CD8-positive, alpha-beta memory T cell (primary cell): ENCODE measurements around the gene LDB3. TPM values are rescaled to one million over a fixed set of nuclear protein-coding genes. Genes with fewer than 3 reads are reported as not detected.

Experiments used
- CTCF ChIA-PET: fragments of 350-600 bp; sonication (Branson Sonifier 250); formaldehyde crosslinking; loops from one replicate; lab custom pipeline; 2021; ENCODE audit warnings: antibody characterized with exemption; lab: Charles Lee
- POLR2A ChIA-PET: fragments of 350-600 bp; sonication (Branson Sonifier 250); formaldehyde crosslinking; loops from one replicate; lab custom pipeline; 2021; ENCODE audit warnings: antibody characterized with exemption; lab: Charles Lee
- DNase-seq, 5 donors: peaks; one replicate each; pipeline versions ENCODE4 v3.0.0 to v3.0.0-alpha.2; 2020 to 2022; ENCODE audit warnings: mixed read lengths in 1 of 5
- H3K27ac ChIP-seq: one replicate; pipeline ENCODE4 v1.7.0; 2013; ENCODE audit warnings: low read depth, mild to moderate bottlenecking, low read length, moderate library complexity
- H3K27me3 ChIP-seq: 2 replicates; pipeline ENCODE4 v1.7.0; 2013; ENCODE audit warnings: low read length, mild to moderate bottlenecking; ENCODE audit not compliant: insufficient read depth, poor library complexity, severe bottlenecking
- H3K36me3 ChIP-seq: 2 replicates; pipeline ENCODE4 v1.7.0; 2013; ENCODE audit warnings: mild to moderate bottlenecking, low read length, moderate library complexity; ENCODE audit not compliant: insufficient read depth
- H3K4me1 ChIP-seq: 2 replicates; pipeline ENCODE4 v1.7.0; 2013; ENCODE audit warnings: mild to moderate bottlenecking, low read length, moderate library complexity; ENCODE audit not compliant: insufficient read depth
- H3K4me3 ChIP-seq: 2 replicates; pipeline ENCODE4 v1.7.0; 2013; ENCODE audit warnings: mild to moderate bottlenecking, low read length
- H3K9me3 ChIP-seq: 2 replicates; pipeline ENCODE4 v1.7.0; 2013; ENCODE audit warnings: mild to moderate bottlenecking, low read length
- H3K27ac Mint-ChIP-seq, 8 donors: one replicate each; pipeline ENCODE4 v1.8.0; 2020 to 2021; ENCODE audit warnings: mixed read lengths in 8 of 8, mild to moderate bottlenecking in 6 of 8, inconsistent platforms in 3 of 8, moderate library complexity in 3 of 8
- H3K27me3 Mint-ChIP-seq, 2 donors: one replicate each; pipeline ENCODE4 v1.8.0; 2020 to 2021; ENCODE audit warnings: mixed read lengths in 2 of 2, mild to moderate bottlenecking in 1 of 2, moderate library complexity in 1 of 2
- H3K36me3 Mint-ChIP-seq, 3 donors: one replicate each; pipeline ENCODE4 v1.8.0; 2020 to 2021; ENCODE audit warnings: mixed read lengths in 3 of 3, inconsistent platforms in 1 of 3, mild to moderate bottlenecking in 1 of 3
- H3K4me1 Mint-ChIP-seq, 3 donors: one replicate each; pipeline ENCODE4 v1.8.0; 2020 to 2021; ENCODE audit warnings: mixed read lengths in 3 of 3, inconsistent platforms in 1 of 3, mild to moderate bottlenecking in 1 of 3
- H3K4me3 Mint-ChIP-seq, 7 donors: one replicate each; pipeline ENCODE4 v1.8.0; 2020 to 2021; ENCODE audit warnings: mixed read lengths in 7 of 7, mild to moderate bottlenecking in 6 of 7, moderate library complexity in 4 of 7, inconsistent platforms in 2 of 7
- H3K9me3 Mint-ChIP-seq, 5 donors: one replicate each; pipeline ENCODE4 v1.8.0; 2020 to 2022; ENCODE audit warnings: mixed read lengths in 5 of 5, mild to moderate bottlenecking in 3 of 5, moderate library complexity in 2 of 5, inconsistent platforms in 1 of 5
- polyA plus RNA-seq: library from polyadenylated mRNA; unstranded; fragments of 300-500 nt; fragmentation: Illumina TruSeq; gene quantifications from one replicate; pipeline ENCODE4 v1.2.3, GENCODE V29; 2021
- total RNA-seq, 2 experiments: library from RNA; stranded (reverse); gene quantifications; one replicate each; pipeline ENCODE4 v1.2.3, GENCODE V29; 2021

The LDB3 gene
- total and polyA plus RNA-seq, 3 experiments from 2014 or later: 0.04 to 0.07 TPM; not detected in 1

DNA sequence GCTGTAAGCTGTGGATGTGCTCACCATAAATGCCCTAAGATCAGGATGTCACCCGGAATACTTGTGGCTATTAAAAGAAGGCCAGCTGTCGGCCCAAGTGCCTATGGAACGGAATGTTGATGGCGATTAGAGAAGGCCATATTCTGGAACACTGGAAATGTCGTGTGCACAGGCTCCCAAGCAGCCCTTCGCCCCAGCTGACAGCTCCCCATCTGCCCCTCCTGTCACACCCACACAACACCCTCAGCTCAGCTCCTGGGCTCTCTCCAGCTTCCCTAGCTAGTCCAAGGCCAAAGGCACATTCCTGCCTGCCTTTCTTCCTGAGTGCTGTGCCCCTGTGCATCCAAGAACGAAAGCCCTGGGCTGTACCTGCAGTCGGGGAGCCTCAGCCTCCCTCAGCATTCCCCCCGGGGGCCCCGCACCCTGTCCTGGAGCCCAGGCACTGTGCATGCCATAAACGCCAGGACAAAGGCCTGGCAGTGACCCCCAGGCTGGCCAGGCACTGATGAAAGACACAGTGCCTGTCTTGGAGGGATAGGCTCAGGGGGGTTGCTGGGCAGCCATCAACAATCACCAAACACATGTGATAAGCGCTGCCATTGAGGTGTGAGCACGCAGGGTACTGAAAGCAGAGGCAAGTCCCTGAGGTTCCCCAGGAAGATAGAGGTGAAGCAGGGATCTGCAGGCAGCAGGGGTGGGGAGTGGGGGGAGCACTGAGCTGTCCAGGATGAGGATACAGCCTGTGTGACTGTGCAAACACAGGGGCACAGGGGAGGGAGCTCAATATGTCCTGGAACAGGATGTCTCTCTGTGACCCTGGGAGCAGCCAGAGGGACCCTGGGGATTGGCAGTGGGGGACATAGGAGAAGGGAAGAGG is 3.7 kb upstream of the LDB3 start:
- Mint-ChIP-seq H3K4me1 (no peaks in the 10 kb centered on the region), H3K9me3 (no peaks in the 10 kb centered on the region), H3K4me3 (no peak overlapping the region), H3K36me3 (no peaks in the 10 kb centered on the region), H3K27ac (no peak overlapping the region), H3K27me3 (peaks cover 0 to 4% of the 10 kb centered on the region in 2 donors)
- Histone ChIP-seq H3K4me1 (no peaks in the 10 kb centered on the region), H3K27ac (no peak overlapping the region), H3K27me3 (no peaks in the 10 kb centered on the region), H3K9me3 (no peaks in the 10 kb centered on the region), H3K4me3 (no peak overlapping the region), H3K36me3 (no peaks in the 10 kb centered on the region)
- CTCF ChIA-PET: no interaction called here
- POLR2A ChIA-PET: no interaction called here
- no peak for DNase-seq

GRCh38 chr10:86665218-86665607 is 3.1 kb upstream of the LDB3 start:
- CTCF ChIA-PET: no interaction called here

GRCh38 chr10:86665868-86666267 is 2.4 kb upstream of the LDB3 start:
- Histone ChIP-seq H3K27ac (no peak overlapping the region), H3K36me3 (no peaks in the 10 kb centered on the region), H3K4me3 (no peak overlapping the region), H3K27me3 (no peaks in the 10 kb centered on the region), H3K4me1 (no peaks in the 10 kb centered on the region), H3K9me3 (no peaks in the 10 kb centered on the region)
- no peaks in the 10 kb centered on the region for H3K4me1 Mint-ChIP-seq
- ChIA-PET POLR2A (no interaction called here), CTCF (no interaction called here)
- H3K4me3 Mint-ChIP-seq: no peak overlapping the region
- H3K27ac Mint-ChIP-seq: no peak overlapping the region
- no peak for DNase-seq
- H3K9me3 Mint-ChIP-seq: no peaks in the 10 kb centered on the region
- peaks cover 0 to 6% of the 10 kb centered on the region in 2 donors for H3K27me3 Mint-ChIP-seq
- no peaks in the 10 kb centered on the region for H3K36me3 Mint-ChIP-seq

More at GRCh38 chr10:86665218-86665607, 3.1 kb upstream of the LDB3 start:
- DNase-seq: no peak
- no peaks in the 10 kb centered on the region for H3K27me3 ChIP-seq
- peaks cover 0 to 6% of the 10 kb centered on the region in 2 donors for H3K27me3 Mint-ChIP-seq
- no peak overlapping the region for H3K4me3 Mint-ChIP-seq
- H3K9me3 Mint-ChIP-seq: no peaks in the 10 kb centered on the region
- H3K27ac ChIP-seq: no peak overlapping the region
- H3K36me3 Mint-ChIP-seq: no peaks in the 10 kb centered on the region
- H3K27ac Mint-ChIP-seq: no peak overlapping the region
- no peaks in the 10 kb centered on the region for H3K36me3 ChIP-seq
- no peaks in the 10 kb centered on the region for H3K4me1 ChIP-seq
- no peak overlapping the region for H3K4me3 ChIP-seq
- no peaks in the 10 kb centered on the region for H3K4me1 Mint-ChIP-seq
- H3K9me3 ChIP-seq: no peaks in the 10 kb centered on the region
- POLR2A ChIA-PET: no interaction called here

- Histone ChIP-seq H3K36me3 (no peaks in the 10 kb centered on the region), H3K27me3 (no peaks in the 10 kb centered on the region), H3K4me3 (no peak overlapping the region), H3K27ac (no peak overlapping the region), H3K9me3 (no peaks in the 10 kb centered on the region), H3K4me1 (no peaks in the 10 kb centered on the region)
- H3K4me3 Mint-ChIP-seq: no peak overlapping the region
- H3K4me1 Mint-ChIP-seq: no peaks in the 10 kb centered on the region
- no peak for DNase-seq
- peaks cover 0 to 6% of the 10 kb centered on the region in 2 donors for H3K27me3 Mint-ChIP-seq
- CTCF ChIA-PET: no interaction called here
- POLR2A ChIA-PET: interaction anchor here (0.6 kb wide), 1 partner anchor 670 kb away, joined by 3 read pairs; no protein-coding TSS in a partner anchor
- no peaks in the 10 kb centered on the region for H3K9me3 Mint-ChIP-seq
- H3K36me3 Mint-ChIP-seq: no peaks in the 10 kb centered on the region
- no peak overlapping the region for H3K27ac Mint-ChIP-seq
These were observed 1.8 kb upstream of the LDB3 start for GRCh38 chr10:86666538-86666937.

DNA sequence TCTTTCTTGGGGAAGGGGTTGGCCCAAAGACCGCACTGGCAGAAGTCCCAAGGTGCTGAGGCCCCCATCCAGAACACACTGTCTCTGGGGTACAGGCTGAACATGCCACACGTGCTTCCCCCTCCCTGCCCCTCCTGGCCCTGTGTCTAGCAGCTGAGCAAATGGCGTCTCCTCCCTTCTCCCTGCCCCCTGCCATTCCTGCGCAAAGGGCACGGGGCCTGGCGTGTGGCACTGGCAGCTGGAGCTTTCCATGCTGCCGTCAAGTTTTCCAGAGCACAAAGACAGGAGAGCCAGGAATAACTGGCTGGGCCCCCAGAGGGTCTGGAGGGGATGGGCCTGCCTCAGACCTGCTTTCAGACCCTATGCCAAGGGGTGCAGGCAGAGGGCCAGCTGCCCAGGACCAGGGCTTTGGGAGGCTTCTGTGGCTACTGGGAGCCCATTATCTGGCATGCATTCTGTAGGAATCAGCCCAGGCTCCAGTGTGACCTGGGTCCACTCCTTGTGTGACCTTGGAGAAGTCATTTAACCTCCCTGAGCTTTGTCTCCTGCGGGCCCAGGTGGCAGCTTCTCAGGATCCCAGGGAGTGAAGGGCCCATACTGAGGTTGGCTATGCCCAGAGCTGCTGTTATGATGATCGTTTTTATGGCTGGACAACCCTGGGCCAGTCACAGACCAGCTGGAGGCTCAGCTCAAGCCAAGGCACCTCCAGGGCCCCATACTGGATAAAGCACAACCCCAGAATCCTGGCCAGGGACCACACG is 710 bp upstream of the LDB3 start:
- no peaks in the 10 kb centered on the region for H3K9me3 ChIP-seq
- peaks cover 0 to 6% of the 10 kb centered on the region in 2 donors for H3K27me3 Mint-ChIP-seq
- no peak overlapping the region for H3K27ac ChIP-seq
- no peaks in the 10 kb centered on the region for H3K36me3 Mint-ChIP-seq
- no peaks in the 10 kb centered on the region for H3K36me3 ChIP-seq
- H3K27me3 ChIP-seq: no peaks in the 10 kb centered on the region
- POLR2A ChIA-PET: no interaction called here
- no peak for DNase-seq
- no peaks in the 10 kb centered on the region for H3K4me1 ChIP-seq
- CTCF ChIA-PET: no interaction called here
- no peak overlapping the region for H3K4me3 Mint-ChIP-seq
- H3K4me1 Mint-ChIP-seq: no peaks in the 10 kb centered on the region
- H3K4me3 ChIP-seq: no peak overlapping the region
- H3K9me3 Mint-ChIP-seq: no peaks in the 10 kb centered on the region
- H3K27ac Mint-ChIP-seq: no peak overlapping the region

DNA sequence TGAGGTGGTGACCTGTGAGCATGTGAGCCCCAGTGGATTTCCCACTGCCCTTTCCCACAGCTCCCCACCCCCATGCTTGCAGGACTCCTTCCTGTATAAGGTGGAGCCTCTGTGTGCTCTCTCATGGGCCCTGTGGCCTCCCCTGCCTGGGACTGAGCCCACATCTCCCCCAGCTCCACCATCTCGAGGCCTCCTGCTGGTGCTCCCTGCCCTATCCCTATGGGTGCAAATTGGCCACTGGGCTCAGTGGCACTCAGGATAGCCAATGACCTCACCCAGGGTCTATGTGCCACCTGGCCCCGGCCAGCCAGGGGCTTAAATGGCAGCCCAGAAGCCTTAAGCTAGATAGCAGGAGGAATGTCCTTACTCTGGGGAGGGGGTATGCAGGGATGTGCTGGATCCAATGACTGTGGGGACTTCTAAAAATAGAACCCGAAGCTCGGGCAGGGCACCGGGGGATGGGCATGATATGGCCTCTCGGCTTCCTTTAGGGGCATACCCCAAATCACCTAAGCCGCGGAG is 2.0 kb downstream of the LDB3 start:
- H3K27me3 Mint-ChIP-seq: peaks cover 0 to 4% of the 10 kb centered on the region in 2 donors
- H3K9me3 Mint-ChIP-seq: no peaks in the 10 kb centered on the region
- H3K4me3 ChIP-seq: no peak overlapping the region
- no peaks in the 10 kb centered on the region for H3K36me3 ChIP-seq
- H3K27ac Mint-ChIP-seq: peak overlapping the region in 1 of 8 donors; percentile 60
- H3K36me3 Mint-ChIP-seq: no peaks in the 10 kb centered on the region
- ChIA-PET CTCF (no interaction called here), POLR2A (no interaction called here)
- H3K4me1 Mint-ChIP-seq: no peaks in the 10 kb centered on the region
- DNase-seq: no peak
- no peaks in the 10 kb centered on the region for H3K4me1 ChIP-seq
- H3K4me3 Mint-ChIP-seq: no peak overlapping the region
- H3K27me3 ChIP-seq: no peaks in the 10 kb centered on the region
- no peak overlapping the region for H3K27ac ChIP-seq
- H3K9me3 ChIP-seq: no peaks in the 10 kb centered on the region

- H3K4me3 Mint-ChIP-seq: no peak overlapping the region
- Histone ChIP-seq H3K27ac (no peak overlapping the region), H3K27me3 (no peaks in the 10 kb centered on the region), H3K9me3 (no peaks in the 10 kb centered on the region), H3K36me3 (no peaks in the 10 kb centered on the region), H3K4me1 (no peaks in the 10 kb centered on the region), H3K4me3 (no peak overlapping the region)
- H3K36me3 Mint-ChIP-seq: no peaks in the 10 kb centered on the region
- ChIA-PET CTCF (interaction anchor here (1.0 kb wide), 1 partner anchor 23 kb away, joined by 3 read pairs; no protein-coding TSS in a partner anchor), POLR2A (no interaction called here)
- H3K27me3 Mint-ChIP-seq: peaks cover 0 to 3% of the 10 kb centered on the region in 2 donors
- no peak for DNase-seq
- H3K27ac Mint-ChIP-seq: no peak overlapping the region
- H3K9me3 Mint-ChIP-seq: no peaks in the 10 kb centered on the region
- H3K4me1 Mint-ChIP-seq: no peaks in the 10 kb centered on the region
These were observed 2.6 kb downstream of the LDB3 start for GRCh38 chr10:86670876-86671275.

- DNase-seq: no peak
- ChIA-PET CTCF (interaction anchor here (1.0 kb wide), 1 partner anchor 22 kb away, joined by 3 read pairs; no protein-coding TSS in a partner anchor), POLR2A (no interaction called here)
- H3K27ac ChIP-seq: no peak overlapping the region
- H3K9me3 ChIP-seq: no peaks in the 10 kb centered on the region
- H3K4me3 Mint-ChIP-seq: no peak overlapping the region
- no peak overlapping the region for H3K4me3 ChIP-seq
- no peak overlapping the region for H3K27ac Mint-ChIP-seq
- no peaks in the 10 kb centered on the region for H3K27me3 ChIP-seq
- H3K36me3 ChIP-seq: no peaks in the 10 kb centered on the region
- H3K4me1 Mint-ChIP-seq: no peaks in the 10 kb centered on the region
- H3K9me3 Mint-ChIP-seq: no peaks in the 10 kb centered on the region
- peaks cover 0 to 6% of the 10 kb centered on the region in 2 donors for H3K27me3 Mint-ChIP-seq
- no peaks in the 10 kb centered on the region for H3K4me1 ChIP-seq
- H3K36me3 Mint-ChIP-seq: no peaks in the 10 kb centered on the region
These were observed 3.1 kb downstream of the LDB3 start for GRCh38 chr10:86671419-86671818.
